Myometrial cell (primary cell): ENCODE measurements around the gene BCAS3. TPM values are rescaled to one million over a fixed set of nuclear protein-coding genes. Genes with fewer than 3 reads are reported as not detected.

Source experiments
- total RNA-seq: library from RNA; depleted of rRNA; stranded (reverse); fragments of >200 nt; gene quantifications from 2 replicates; pipeline ENCODE4 v1.2.3, GENCODE V29; 2015

The BCAS3 gene
- total RNA-seq: 7.5 and 8.9 TPM in 2 replicates

DNA sequence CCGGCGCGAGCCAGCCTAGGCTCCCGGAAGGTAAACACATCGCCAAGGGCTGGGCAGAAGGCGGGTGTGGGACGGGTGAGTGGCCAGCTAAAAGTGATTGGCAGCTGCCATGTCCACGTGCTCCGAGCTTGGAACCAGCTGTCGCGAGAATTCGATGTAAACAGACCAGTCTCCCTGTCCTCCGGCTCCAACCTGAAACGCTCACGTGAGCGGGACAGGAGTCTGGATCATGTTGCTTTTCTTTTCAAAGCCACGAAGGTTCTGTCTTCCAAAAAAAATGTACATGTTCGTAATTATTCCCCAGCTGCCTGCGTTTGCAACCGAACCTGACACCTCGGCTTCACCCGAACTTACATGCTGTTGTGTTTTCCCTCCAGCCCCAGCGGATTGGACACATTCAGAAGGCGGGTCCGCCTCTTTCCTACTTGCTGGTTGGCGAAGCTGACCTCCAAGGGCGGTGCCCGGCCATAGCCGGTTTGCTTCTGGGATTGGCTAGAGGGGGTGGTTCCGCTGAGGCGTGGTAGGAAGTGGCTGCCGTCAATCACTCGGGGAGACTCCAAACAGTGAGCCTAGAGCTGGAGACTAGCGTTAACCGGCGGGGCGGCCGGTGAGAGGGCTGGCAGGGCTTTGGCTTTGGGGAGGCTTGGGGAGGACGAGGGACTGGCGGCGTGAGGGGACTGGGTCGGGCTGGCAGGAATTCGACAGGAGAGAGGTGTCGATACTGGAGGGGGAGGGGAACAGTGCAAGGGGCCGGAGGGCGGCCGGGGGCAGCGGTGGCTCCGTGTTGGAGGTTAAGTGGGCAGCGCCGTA, at the start of gene BCAS3:
Gene BCAS3, plus strand, starts transcription at position 544 of the 810 bp plus-strand sequence.

GRCh38 chr17:61399131-61400065, 721.7 kb downstream of the BCAS3 start, which contains the start of gene TBX2:
Gene TBX2, plus strand, starts transcription at chr17:61399843. Its CDS starts 334 bp downstream, at chr17:61400177.

Other genes with a start within 250 kb of the BCAS3 start
- 23.9 and 30.5 TPM in 2 replicates for gene APPBP2, start 151.6 kb upstream of the BCAS3 start, total RNA-seq
- gene PPM1D, start 77.7 kb upstream of the BCAS3 start, total RNA-seq: 7.1 and 8.9 TPM in 2 replicates